ENCODE data around the gene CACNA1B. TPM values are rescaled to one million over a fixed set of nuclear protein-coding genes. Genes with fewer than 3 reads are reported as not detected.

CACNA1B gene
- total RNA-seq, 1 experiment from 2014 or later, result 1.7 TPM

DNA sequence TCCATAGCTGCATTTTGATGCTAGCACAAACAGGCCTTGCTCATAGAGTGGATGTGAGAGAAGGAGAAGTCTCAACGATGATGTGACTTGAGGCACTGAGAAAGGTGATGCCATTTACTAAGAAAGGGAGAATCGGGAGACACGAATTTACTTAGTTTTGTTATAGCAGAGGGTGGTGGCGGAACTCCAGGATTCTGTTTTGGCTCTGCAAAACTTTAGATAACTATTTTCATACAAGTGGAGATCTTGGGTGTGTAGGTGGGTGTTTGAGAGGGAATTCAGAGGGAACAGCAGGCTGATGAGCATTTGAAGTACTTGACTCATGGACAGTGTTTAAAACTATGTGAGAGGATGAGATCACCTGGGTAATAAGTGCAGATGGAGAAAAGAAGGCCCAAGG is 43.2 kb downstream of the CACNA1B start:
- ChIA-PET CTCF (no interaction called here), POLR2A (no interaction called here), RAD21 (ENCODE audit: low non-redundant PET in 1 of 2, low total read pairs in 2 of 2, uncharacterized antibody in 2 of 2, unreplicated experiment in 2 of 2) (no interaction called here)
- Histone ChIP-seq H3K9ac (ENCODE audit: low read length) (no peak overlapping the region), H3K36me3 (ENCODE audit: control insufficient read depth in 1 of 2, insufficient read depth in 2 of 2, low read length in 2 of 2) (no peaks in the 10 kb centered on the region), H4K20me1 (ENCODE audit: insufficient read depth) (no peaks in the 10 kb centered on the region), H3K9me2 (ENCODE audit: insufficient read depth) (no peaks in the 10 kb centered on the region), H3K27ac (ENCODE audit: low read depth, low read length) (no peak overlapping the region), H3K4me3 (replicated peaks in 1 of 2; ENCODE audit: low read depth in 1 of 2, low read length in 2 of 2) (no peak overlapping the region), H3K4me1 (ENCODE audit: control insufficient read depth in 1 of 2, insufficient read depth in 2 of 2, low read length in 2 of 2) (peaks cover 0 to 8% of the 10 kb centered on the region in 2 experiments; a peak in 2 of 4 replicates), H2AFZ (ENCODE audit: low read depth, low read length, poor library complexity, severe bottlenecking) (no peak overlapping the region), H3K27me3 (ENCODE audit: insufficient read depth, low read length) (no peaks in the 10 kb centered on the region), H3K4me2 (ENCODE audit: low read length) (no peak overlapping the region), H3K9me3 (ENCODE audit: control insufficient read depth in 1 of 2, insufficient read depth in 1 of 2, low read depth in 1 of 2, low read length in 2 of 2) (no peaks in the 10 kb centered on the region), H3K79me2 (ENCODE audit: insufficient read depth, low read length) (no peaks in the 10 kb centered on the region)
- DNase-seq (ENCODE audit: low read depth, low spot score), result no peak
- ATAC-seq, result no peak
- no TSS peak for BruUV-seq (replicated peaks)
- intact Hi-C loops (cut with micrococcal nuclease), result loop anchor here (10.0 kb wide), 1 partner anchor 164 kb away; no protein-coding TSS in a partner anchor
- TF ChIP-seq POLR2A (IDR thresholded peaks at IDR 0.05; ENCODE audit: borderline replicate concordance, extremely low read depth, insufficient read depth, insufficient read length) (no peak), ZNF274 (IDR thresholded peaks at IDR 0.05; ENCODE audit: low read depth, low read length) (no peak), ZFX (IDR thresholded peaks at IDR 0.05) (no peak), FOSL1 (IDR thresholded peaks at IDR 0.05; ENCODE audit: low read depth) (no peak), TCF7L2 (IDR thresholded peaks at IDR 0.05; ENCODE audit: borderline replicate concordance, extremely low read depth, insufficient read depth, insufficient read length) (no peak), SP1 (IDR thresholded peaks at IDR 0.05; ENCODE audit: low read depth) (no peak), EGR1 (IDR thresholded peaks at IDR 0.05; ENCODE audit: low read depth) (no peak), JUND (IDR thresholded peaks at IDR 0.05) (no peak), CEBPB (IDR thresholded peaks at IDR 0.05; ENCODE audit: low read depth) (no peak), CBX3 (IDR thresholded peaks at IDR 0.05; ENCODE audit: low read depth) (no peak), SRF (IDR thresholded peaks at IDR 0.05; ENCODE audit: low read depth) (no peak), POLR2AphosphoS5 (IDR thresholded peaks at IDR 0.05; ENCODE audit: low read depth, low read length) (no peak), EZH2phosphoT487 (IDR thresholded peaks at IDR 0.05; ENCODE audit: borderline replicate concordance) (no peak)

DNA sequence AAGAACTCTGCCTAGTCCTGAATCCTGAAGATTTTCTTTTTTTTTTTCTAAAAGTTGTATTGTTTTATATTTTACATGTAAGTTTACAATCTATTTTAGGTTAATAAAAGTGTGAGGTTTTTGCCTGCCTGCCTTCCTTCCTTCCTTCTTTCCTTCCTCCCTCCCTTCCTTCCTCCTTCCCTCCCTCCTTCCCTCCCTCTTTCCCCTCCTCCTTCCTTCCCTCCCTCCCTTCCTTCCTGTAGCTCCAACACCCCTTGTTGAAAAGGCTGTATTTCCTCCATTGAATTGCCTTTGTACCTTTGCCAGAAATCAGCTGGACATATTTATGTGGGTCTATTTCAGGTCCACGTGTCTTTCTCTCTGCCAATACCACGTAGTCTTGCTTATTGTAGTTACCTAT is 46.6 kb downstream of the CACNA1B start:
- Histone ChIP-seq H3K27me3 (ENCODE audit: insufficient read depth, low read length) (no peaks in the 10 kb centered on the region), H3K36me3 (ENCODE audit: control insufficient read depth in 1 of 2, insufficient read depth in 2 of 2, low read length in 2 of 2) (no peaks in the 10 kb centered on the region), H3K4me2 (ENCODE audit: low read length) (no peak overlapping the region), H2AFZ (ENCODE audit: low read depth, low read length, poor library complexity, severe bottlenecking) (no peak overlapping the region), H3K27ac (ENCODE audit: low read depth, low read length) (no peak overlapping the region), H3K4me3 (replicated peaks in 1 of 2; ENCODE audit: low read depth in 1 of 2, low read length in 2 of 2) (no peak overlapping the region), H3K79me2 (ENCODE audit: insufficient read depth, low read length) (no peaks in the 10 kb centered on the region), H3K9ac (ENCODE audit: low read length) (no peak overlapping the region), H3K4me1 (ENCODE audit: control insufficient read depth in 1 of 2, insufficient read depth in 2 of 2, low read length in 2 of 2) (peaks cover 0 to under 1% of the 10 kb centered on the region in 2 experiments; a peak in 1 of 4 replicates), H3K9me3 (ENCODE audit: control insufficient read depth in 1 of 2, insufficient read depth in 1 of 2, low read depth in 1 of 2, low read length in 2 of 2) (0 out of 4 replicates have a peak, but pooled peaks cover 3% of the 10 kb centered on the region in 2 experiments), H3K9me2 (ENCODE audit: insufficient read depth) (no peaks in the 10 kb centered on the region), H4K20me1 (ENCODE audit: insufficient read depth) (no peaks in the 10 kb centered on the region)
- intact Hi-C loops (cut with micrococcal nuclease), result loop anchor here (10.0 kb wide), 1 partner anchor 161 kb away; no protein-coding TSS in a partner anchor
- RAD21 ChIA-PET (ENCODE audit: low non-redundant PET in 1 of 2, low total read pairs in 2 of 2, uncharacterized antibody in 2 of 2, unreplicated experiment in 2 of 2), result no interaction called here
- CTCF ChIA-PET, result no interaction called here
- no TSS peak for BruUV-seq (replicated peaks)
- TF ChIP-seq CBX3 (IDR thresholded peaks at IDR 0.05; ENCODE audit: low read depth), result no peak
- TF ChIP-seq CEBPB (IDR thresholded peaks at IDR 0.05; ENCODE audit: low read depth), result no peak
- no peak for TF ChIP-seq ELF1 (IDR thresholded peaks at IDR 0.05; ENCODE audit: borderline replicate concordance, low read depth)
- TF ChIP-seq SP1 (IDR thresholded peaks at IDR 0.05; ENCODE audit: low read depth), result no peak
- TF ChIP-seq EZH2phosphoT487 (IDR thresholded peaks at IDR 0.05; ENCODE audit: borderline replicate concordance), result no peak
- no peak for TF ChIP-seq ZNF274 (IDR thresholded peaks at IDR 0.05; ENCODE audit: low read depth, low read length)
- no peak for TF ChIP-seq YY1 (IDR thresholded peaks at IDR 0.05; ENCODE audit: extremely low read depth, insufficient replicate concordance, low read depth, low read length)
- no peak for TF ChIP-seq POLR2A (IDR thresholded peaks at IDR 0.05; ENCODE audit: borderline replicate concordance, extremely low read depth, insufficient read depth, insufficient read length)
- TF ChIP-seq EGR1 (IDR thresholded peaks at IDR 0.05; ENCODE audit: low read depth), result no peak
- TF ChIP-seq RAD21 (IDR thresholded peaks at IDR 0.05; ENCODE audit: low read depth), result no peak
- ATAC-seq (no peak), DNase-seq (ENCODE audit: low read depth, low spot score) (no peak)
- POLR2A ChIA-PET, result no interaction called here
